Smooth muscle cell (in vitro differentiated cells): Measurements from ENCODE around the gene CASZ1. TPM values are rescaled to one million over a fixed set of nuclear protein-coding genes. Genes with fewer than 3 reads are reported as not detected.

Source experiments
- DNase-seq: peaks from one replicate; lab custom pipeline; 2025; ENCODE audit not compliant: unreplicated experiment; lab: John Stamatoyannopoulos, UW
- H2AFZ ChIP-seq: fragments of 200-600 bp; sonication (generic); 2 replicates; pipeline ENCODE4 v1.6.0; 2016; ENCODE audit warnings: antibody characterized with exemption, low read depth, mild to moderate bottlenecking
- H3F3A ChIP-seq: fragments of 200-600 bp; sonication (generic); 2 replicates; pipeline ENCODE4 v1.6.0; 2017; ENCODE audit warnings: antibody characterized with exemption, low read depth
- H3K27ac ChIP-seq: fragments of 200-600 bp; sonication (generic); 2 replicates; pipeline ENCODE4 v1.5.1; 2016; ENCODE audit warnings: low read depth, mild to moderate bottlenecking
- H3K27me3 ChIP-seq: fragments of 200-600 bp; sonication (generic); 2 replicates; pipeline ENCODE4 v1.6.1; 2016; ENCODE audit warnings: low read depth, mild to moderate bottlenecking
- H3K36me3 ChIP-seq: fragments of 200-600 bp; sonication (generic); 2 replicates; pipeline ENCODE4 v1.5.1; 2016; ENCODE audit warnings: low read depth
- H3K4me1 ChIP-seq: fragments of 200-600 bp; sonication (generic); 2 replicates; pipeline ENCODE4 v1.5.1; 2016; ENCODE audit warnings: low read depth
- H3K4me2 ChIP-seq: fragments of 200-600 bp; sonication (generic); 2 replicates; pipeline ENCODE4 v1.6.0; 2016; ENCODE audit warnings: mild to moderate bottlenecking
- H3K4me3 ChIP-seq: fragments of 200-600 bp; sonication (generic); 2 replicates; pipeline ENCODE4 v1.5.1; 2016; ENCODE audit warnings: mild to moderate bottlenecking
- H3K79me2 ChIP-seq: fragments of 200-600 bp; sonication (generic); 2 replicates; pipeline ENCODE4 v1.6.0; 2016; ENCODE audit warnings: low read depth, mild to moderate bottlenecking
- H3K9ac ChIP-seq: fragments of 200-600 bp; sonication (generic); 2 replicates; pipeline ENCODE4 v1.6.0; 2016; ENCODE audit warnings: low read depth
- H3K9me3 ChIP-seq: fragments of 200-600 bp; sonication (generic); replicated peaks from 2 replicates; pipeline ENCODE4 v1.5.1; 2016; ENCODE audit warnings: low read depth
- H4K20me1 ChIP-seq: fragments of 200-600 bp; sonication (generic); 2 replicates; pipeline ENCODE4 v1.6.0; 2016; ENCODE audit warnings: low read depth
- WGBS: methylation state at CpG from one replicate; pipeline ENCODE4 v1.1.7; 2016; ENCODE audit warnings: low lambda C conversion rate; 5-methylcytosine and 5-hydroxymethylcytosine counted together
- polyA plus RNA-seq: library from polyadenylated mRNA; unstranded; fragments of >200 nt; fragmentation: Nextera tagmentation; extraction: Ambion mirVana; gene quantifications from 2 replicates; pipeline ENCODE4 v1.2.1, GENCODE V29; 2016
- total RNA-seq: library from RNA; depleted of rRNA; stranded (reverse); fragments of >200 nt; gene quantifications from 2 replicates; pipeline ENCODE4 v1.2.3, GENCODE V29; 2014
- TF ChIP-seq, protein P1 (sequence below): fragments of 200-600 bp; sonication (generic); IDR thresholded peaks from 2 replicates; pipeline ENCODE4 v1.5.1; 2017; ENCODE audit warnings: borderline replicate concordance, mild to moderate bottlenecking, antibody characterized with exemption; ENCODE audit not compliant: insufficient read depth, poor library complexity, severe bottlenecking

CASZ1 gene
- total and polyA plus RNA-seq, 2 experiments from 2014 or later: 0.70 to 1.9 TPM

DNA sequence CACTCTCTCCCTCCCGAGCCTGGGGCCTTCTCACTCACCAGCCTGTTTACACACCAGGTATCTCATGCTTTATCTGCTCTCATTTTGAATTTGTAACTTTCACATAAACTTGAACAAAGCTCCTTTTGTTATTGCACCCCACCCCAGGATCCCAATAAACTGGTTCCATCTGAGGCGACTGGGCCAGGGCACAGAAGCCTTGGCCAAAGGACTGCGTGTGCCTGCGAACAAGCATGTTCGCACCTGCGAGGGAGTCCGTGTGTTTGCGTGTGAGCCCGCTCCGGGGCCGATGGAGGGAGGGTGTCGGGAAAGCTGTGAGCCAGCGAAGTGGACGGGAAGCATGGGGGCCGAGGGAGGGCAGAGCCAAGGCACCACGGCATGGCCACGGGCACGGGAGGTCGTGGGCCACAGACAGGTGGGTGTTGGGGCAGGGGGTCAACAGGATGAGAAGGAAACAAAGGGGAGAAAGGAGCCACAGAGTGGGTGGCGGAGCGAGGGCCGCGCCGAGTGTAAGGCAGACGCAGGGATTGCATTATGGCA lies 98.8 kb downstream of the CASZ1 start:
- Histone ChIP-seq H2AFZ (no peak overlapping the region), H3K79me2 (no peaks in the 10 kb centered on the region), H3K27me3 (peaks cover 4% of the 10 kb centered on the region), H3K4me2 (no peak overlapping the region), H3K9me3 (no peaks in the 10 kb centered on the region), H3K27ac (no peak overlapping the region), H3F3A (no peaks in the 10 kb centered on the region), H3K9ac (no peak overlapping the region), H3K4me1 (peaks cover 2% of the 10 kb centered on the region), H3K4me3 (no peak overlapping the region), H3K36me3 (no peaks in the 10 kb centered on the region), H4K20me1 (no peaks in the 10 kb centered on the region)
- WGBS: 95% methylated on average over 25 of the region's 25 CpGs
- TF ChIP-seq, protein P1, sequence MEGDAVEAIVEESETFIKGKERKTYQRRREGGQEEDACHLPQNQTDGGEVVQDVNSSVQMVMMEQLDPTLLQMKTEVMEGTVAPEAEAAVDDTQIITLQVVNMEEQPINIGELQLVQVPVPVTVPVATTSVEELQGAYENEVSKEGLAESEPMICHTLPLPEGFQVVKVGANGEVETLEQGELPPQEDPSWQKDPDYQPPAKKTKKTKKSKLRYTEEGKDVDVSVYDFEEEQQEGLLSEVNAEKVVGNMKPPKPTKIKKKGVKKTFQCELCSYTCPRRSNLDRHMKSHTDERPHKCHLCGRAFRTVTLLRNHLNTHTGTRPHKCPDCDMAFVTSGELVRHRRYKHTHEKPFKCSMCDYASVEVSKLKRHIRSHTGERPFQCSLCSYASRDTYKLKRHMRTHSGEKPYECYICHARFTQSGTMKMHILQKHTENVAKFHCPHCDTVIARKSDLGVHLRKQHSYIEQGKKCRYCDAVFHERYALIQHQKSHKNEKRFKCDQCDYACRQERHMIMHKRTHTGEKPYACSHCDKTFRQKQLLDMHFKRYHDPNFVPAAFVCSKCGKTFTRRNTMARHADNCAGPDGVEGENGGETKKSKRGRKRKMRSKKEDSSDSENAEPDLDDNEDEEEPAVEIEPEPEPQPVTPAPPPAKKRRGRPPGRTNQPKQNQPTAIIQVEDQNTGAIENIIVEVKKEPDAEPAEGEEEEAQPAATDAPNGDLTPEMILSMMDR: no peak
- no peak for DNase-seq

DNA sequence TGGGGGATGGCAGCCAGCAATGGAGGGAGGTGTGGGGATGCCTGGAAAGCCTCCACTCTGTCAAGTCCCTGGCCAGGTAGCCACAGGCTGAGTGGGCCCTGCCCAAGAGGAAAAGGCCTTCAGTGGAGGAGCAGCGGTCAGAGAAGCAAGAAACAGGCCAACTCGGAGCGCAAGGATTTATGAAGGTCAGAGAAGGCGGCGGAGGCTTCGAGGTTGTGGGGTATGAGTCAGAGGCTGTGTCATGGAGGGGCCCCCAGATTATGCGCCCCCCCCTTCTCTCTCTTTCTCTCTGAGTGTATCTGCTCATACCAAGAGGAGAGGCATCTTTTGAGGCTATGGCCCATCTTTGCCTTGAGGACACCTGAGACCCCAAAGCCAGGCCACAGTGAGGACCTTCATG lies 99.5 kb downstream of the CASZ1 start:
- H3K4me2 ChIP-seq: no peak overlapping the region
- 55% methylated on average over 7 of the region's 7 CpGs for WGBS
- TF ChIP-seq, protein P1: no peak
- peaks cover 4% of the 10 kb centered on the region for H3K27me3 ChIP-seq
- no peak overlapping the region for H3K27ac ChIP-seq
- no peaks in the 10 kb centered on the region for H4K20me1 ChIP-seq
- no peaks in the 10 kb centered on the region for H3K36me3 ChIP-seq
- H3K9me3 ChIP-seq: no peaks in the 10 kb centered on the region
- DNase-seq: no peak
- H2AFZ ChIP-seq: no peak overlapping the region
- no peak overlapping the region for H3K4me3 ChIP-seq
- H3K9ac ChIP-seq: no peak overlapping the region
- H3K4me1 ChIP-seq: peaks cover 2% of the 10 kb centered on the region
- no peaks in the 10 kb centered on the region for H3K79me2 ChIP-seq
- H3F3A ChIP-seq: no peaks in the 10 kb centered on the region

DNA sequence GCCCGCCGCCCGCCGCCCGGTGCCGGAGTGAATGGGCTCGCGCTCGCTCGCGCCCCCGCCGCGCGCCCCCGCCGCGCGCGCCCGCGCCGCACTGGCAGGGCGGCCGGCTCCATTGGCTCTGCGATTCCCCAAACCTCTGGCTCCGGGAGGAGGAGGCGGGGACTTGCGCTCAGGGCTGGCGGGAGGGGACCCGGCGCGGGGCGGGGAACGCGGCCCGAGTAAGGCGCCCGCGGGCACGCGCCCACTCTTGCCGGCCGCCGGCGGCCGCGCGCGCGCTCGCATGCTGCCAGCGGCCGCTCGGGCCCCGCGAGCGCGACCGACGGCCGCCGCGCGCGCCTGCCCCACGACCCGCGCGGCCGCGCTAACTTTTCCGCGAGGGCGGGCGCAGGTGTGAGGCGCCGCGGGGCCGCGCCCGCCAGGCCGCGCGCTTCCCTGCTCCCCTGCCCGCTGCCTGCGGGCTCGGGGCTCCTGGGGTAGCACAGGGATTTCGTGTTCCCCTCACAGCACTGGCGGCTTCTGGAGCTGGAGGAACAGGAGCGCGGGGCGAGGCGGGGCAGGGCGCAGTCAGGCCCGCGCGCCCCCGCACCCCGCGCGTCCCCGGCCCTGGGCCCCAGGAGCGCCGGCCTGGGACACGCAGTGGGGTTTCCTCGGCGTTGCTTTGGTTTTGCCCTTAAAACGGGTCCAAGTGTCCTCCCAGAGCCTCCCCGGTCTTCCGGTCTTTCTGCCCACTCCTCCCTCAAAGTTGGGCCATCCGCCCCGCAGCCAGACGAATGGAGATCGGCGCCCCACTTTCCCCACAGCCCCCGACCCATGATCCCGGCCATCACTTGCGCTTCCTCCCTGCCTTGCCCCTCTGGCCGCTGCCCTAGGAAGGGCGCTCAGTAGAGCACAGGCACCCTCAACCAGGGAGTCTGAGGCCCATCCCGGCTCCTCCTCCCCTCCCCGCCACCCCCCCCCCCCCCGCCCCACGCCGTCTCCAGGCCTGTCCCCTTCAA lies 101.5 kb downstream of the CASZ1 start:
- no peaks in the 10 kb centered on the region for H4K20me1 ChIP-seq
- TF ChIP-seq, protein P1: no peak

More for the DNA sequence above, 101.5 kb downstream of the CASZ1 start:
- Histone ChIP-seq H3K9ac (no peak overlapping the region), H2AFZ (no peak overlapping the region), H3K4me2 (peak overlapping the region; percentile 88), H3F3A (no peaks in the 10 kb centered on the region), H3K9me3 (no peaks in the 10 kb centered on the region), H3K27me3 (peaks cover 4% of the 10 kb centered on the region), H3K79me2 (no peaks in the 10 kb centered on the region), H3K4me3 (peak overlapping the region; percentile 48), H3K27ac (no peak overlapping the region), H3K36me3 (no peaks in the 10 kb centered on the region), H3K4me1 (peaks cover 2% of the 10 kb centered on the region)
- WGBS: 9% methylated on average over 47 of the region's 126 CpGs
- DNase-seq: no peak
